Transverse colon (tissue), 4 donors: ENCODE data around the gene UCK2. TPM values are rescaled to one million over a fixed set of nuclear protein-coding genes. Genes with fewer than 3 reads are reported as not detected.

ENCODE experiments used
- DNase-seq: peaks from one replicate; pipeline ENCODE4 v3.0.0-alpha.2; 2019
- H3K27ac ChIP-seq, 4 donors: fragments of 200-600 bp; sonication (generic); 2 replicates each; pipeline ENCODE4 v1.5.1; 2016 to 2018; ENCODE audit warnings: inconsistent platforms in 4 of 4
- H3K27me3 ChIP-seq: fragments of 200-600 bp; sonication (generic); 2 replicates; pipeline ENCODE4 v1.5.1; 2017; ENCODE audit warnings: inconsistent platforms
- H3K36me3 ChIP-seq, 4 donors: fragments of 200-600 bp; sonication (generic); 2 replicates each; pipeline ENCODE4 v1.5.1; 2017 to 2019; ENCODE audit warnings: inconsistent platforms in 4 of 4
- H3K4me1 ChIP-seq, 4 donors: fragments of 200-600 bp; sonication (generic); 2 replicates each; pipeline ENCODE4 v1.5.1; 2017 to 2020; ENCODE audit warnings: inconsistent platforms in 4 of 4
- H3K4me3 ChIP-seq, 4 donors: fragments of 200-600 bp; sonication (generic); 1 replicate in 1 of 4; 2 replicates in 3 of 4; pipeline versions ENCODE4 v1.5.1 to v1.6.1; 2017 to 2019; ENCODE audit warnings: inconsistent platforms in 4 of 4
- H3K9me3 ChIP-seq, 2 donors: fragments of 200-600 bp; sonication (generic); 2 replicates each; pipeline ENCODE4 v1.5.1; 2017 to 2019; ENCODE audit warnings: inconsistent platforms in 2 of 2
- EP300 ChIP-seq: sonication (generic); formaldehyde crosslinking; IDR thresholded peaks from one replicate; pipeline ENCODE4 v1.6.1; 2017; ENCODE audit warnings: antibody characterized with exemption, low read depth
- POLR2A ChIP-seq: fragments of 450-650 bp; IDR thresholded peaks from one replicate; pipeline ENCODE4 v1.6.1; 2016; ENCODE audit warnings: antibody characterized with exemption, mild to moderate bottlenecking, moderate library complexity
- POLR2AphosphoS5 ChIP-seq, 3 donors: sonication (generic); formaldehyde crosslinking; IDR thresholded peaks; one replicate each; pipeline ENCODE4 v1.6.1; 2016; ENCODE audit warnings: antibody characterized with exemption in 3 of 3
- WGBS, 2 donors: methylation state at CpG; one replicate each; pipeline ENCODE4 v1.1.5; 2018; ENCODE audit warnings: low coverage in 1 of 2; 5-methylcytosine and 5-hydroxymethylcytosine counted together
- in situ Hi-C, 4 donors: fragments of 200-750 bp; cut with MboI; loops; one replicate each; pipeline versions ENCODE4 v1.15.0 to v1.15.1; 2017; ENCODE audit warnings: low sequenced_read_pairs in 3 of 4, low pct_ligation_motif_present in 1 of 4, low pct_unique_long_range_greater_than_20kb in 1 of 4
- intact Hi-C: fragments of 100-400 bp; cut with DNase I; formaldehyde crosslinking; loops from one replicate; pipeline ENCODE4 v1.15.1; 2023; ENCODE audit warnings: low total_unique reads
- total RNA-seq, 4 donors: library from RNA; depleted of rRNA; stranded (reverse); fragments of >200 nt; gene quantifications; one replicate each; pipeline ENCODE4 v1.1.0, GENCODE V29; 2016
- TF ChIP-seq, protein P1 (sequence below), 5 experiments: fragments of 200-600 bp in 3 of 5; fragments of 450-650 bp in 2 of 5; sonication (generic) in 3 of 5; IDR thresholded peaks; 1 replicate in 2 of 5; 2 replicates in 3 of 5; pipeline ENCODE4 v1.5.1; 2016 to 2017; ENCODE audit warnings: antibody characterized with exemption in 5 of 5, inconsistent platforms in 3 of 5, mild to moderate bottlenecking in 2 of 5, moderate library complexity in 1 of 5

UCK2 gene
- total RNA-seq, 4 donors from 2014 or later: 18.9 to 96.5 (median 69.7) TPM

DNA sequence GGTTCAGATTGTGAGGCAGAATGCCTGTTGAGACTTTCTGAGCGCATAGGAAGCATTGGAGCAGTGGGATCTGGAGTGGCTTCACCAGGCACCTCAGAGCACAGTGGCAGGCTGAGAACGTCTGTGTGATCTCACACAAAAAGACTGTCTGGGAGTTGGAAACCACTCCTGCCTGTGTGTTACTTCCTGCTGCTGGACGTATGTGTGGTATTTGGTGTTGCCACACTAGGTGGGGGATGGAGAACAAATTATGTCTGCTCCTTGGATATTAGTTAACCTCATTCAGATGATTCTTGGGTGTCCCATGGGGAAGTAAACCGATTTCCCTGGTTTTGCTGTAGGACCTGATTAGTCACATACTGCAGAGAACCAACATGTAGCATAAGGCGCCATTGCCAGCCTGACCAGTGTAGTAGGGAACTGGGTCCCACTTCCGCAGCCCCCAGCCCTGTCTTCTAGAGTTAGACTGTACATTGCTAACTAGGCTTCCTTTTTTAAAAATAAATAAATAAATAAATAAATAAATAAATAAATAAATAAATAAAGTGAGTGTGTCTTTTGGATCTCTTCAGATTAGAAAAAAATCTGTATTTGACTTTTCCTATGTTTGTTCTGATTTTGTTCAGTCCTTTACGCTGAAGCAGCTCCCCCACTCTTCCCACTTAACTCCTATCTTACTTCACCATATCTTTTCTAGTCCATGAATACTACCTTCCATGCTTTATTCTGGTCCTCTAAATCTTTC is 26.9 kb downstream of the UCK2 start:
- TF ChIP-seq POLR2A (no peak), POLR2AphosphoS5 (IDR thresholded peaks at IDR 0.05) (no peak), EP300 (no peak)
- TF ChIP-seq, protein P1, sequence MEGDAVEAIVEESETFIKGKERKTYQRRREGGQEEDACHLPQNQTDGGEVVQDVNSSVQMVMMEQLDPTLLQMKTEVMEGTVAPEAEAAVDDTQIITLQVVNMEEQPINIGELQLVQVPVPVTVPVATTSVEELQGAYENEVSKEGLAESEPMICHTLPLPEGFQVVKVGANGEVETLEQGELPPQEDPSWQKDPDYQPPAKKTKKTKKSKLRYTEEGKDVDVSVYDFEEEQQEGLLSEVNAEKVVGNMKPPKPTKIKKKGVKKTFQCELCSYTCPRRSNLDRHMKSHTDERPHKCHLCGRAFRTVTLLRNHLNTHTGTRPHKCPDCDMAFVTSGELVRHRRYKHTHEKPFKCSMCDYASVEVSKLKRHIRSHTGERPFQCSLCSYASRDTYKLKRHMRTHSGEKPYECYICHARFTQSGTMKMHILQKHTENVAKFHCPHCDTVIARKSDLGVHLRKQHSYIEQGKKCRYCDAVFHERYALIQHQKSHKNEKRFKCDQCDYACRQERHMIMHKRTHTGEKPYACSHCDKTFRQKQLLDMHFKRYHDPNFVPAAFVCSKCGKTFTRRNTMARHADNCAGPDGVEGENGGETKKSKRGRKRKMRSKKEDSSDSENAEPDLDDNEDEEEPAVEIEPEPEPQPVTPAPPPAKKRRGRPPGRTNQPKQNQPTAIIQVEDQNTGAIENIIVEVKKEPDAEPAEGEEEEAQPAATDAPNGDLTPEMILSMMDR (IDR thresholded peaks at IDR 0.05): no peak
- DNase-seq: no peak
- no peaks in the 10 kb centered on the region for H3K9me3 ChIP-seq
- in situ Hi-C loops: no loop called here
- no peaks in the 10 kb centered on the region for H3K36me3 ChIP-seq
- 73 to 83% methylated on average over 3 to 7 of the region's 7 CpGs for WGBS, 2 donors
- peaks cover 10 to 63% (median 33%) of the 10 kb centered on the region in 4 donors for H3K4me1 ChIP-seq
- H3K27ac ChIP-seq: peak overlapping the region in 1 of 4 donors; percentile 13
- no peaks in the 10 kb centered on the region for H3K27me3 ChIP-seq
- intact Hi-C loops: no loop called here
- no peak overlapping the region for H3K4me3 ChIP-seq

DNA sequence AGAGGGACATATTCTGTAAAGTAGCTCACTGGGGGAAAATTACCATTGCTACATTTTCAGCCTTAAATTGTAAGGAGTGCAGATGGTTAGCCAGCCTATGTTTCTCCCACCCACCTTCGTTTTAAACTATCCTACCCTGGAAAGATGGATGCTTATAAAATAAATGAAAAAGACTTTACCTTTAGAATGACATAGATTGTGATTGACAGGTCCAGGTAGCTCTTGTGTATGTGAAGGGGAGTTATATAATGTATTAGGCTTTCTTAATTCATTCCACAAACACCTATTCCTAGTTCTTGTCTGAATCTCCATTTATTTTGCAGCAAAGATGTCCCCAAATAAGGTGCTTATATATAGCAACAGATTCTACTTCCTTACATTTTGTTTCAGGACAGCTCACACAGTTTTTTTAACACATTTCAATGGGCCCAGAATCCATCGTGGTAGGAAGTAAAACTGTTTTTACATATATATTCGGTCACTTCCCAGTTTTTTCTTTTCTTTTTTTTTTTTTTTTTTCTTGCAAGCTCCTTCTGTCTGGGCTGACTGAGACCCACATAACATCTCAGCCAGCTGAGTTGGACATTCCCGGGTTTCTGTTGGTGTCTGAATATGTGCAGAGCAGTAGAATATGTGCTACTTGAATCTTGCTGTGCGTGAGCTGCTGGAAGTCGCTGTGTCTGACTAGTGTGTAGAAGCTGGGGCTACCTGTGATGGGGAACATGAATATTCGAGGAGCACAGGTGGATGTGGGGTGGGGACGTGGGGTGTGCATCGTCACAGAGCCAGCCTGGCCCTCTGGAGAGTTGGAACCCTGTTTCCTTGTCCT is 27.8 kb downstream of the UCK2 start:
- intact Hi-C loops (no loop called here), in situ Hi-C loops (no loop called here)
- no peak for TF ChIP-seq EP300
- TF ChIP-seq, protein P1 (IDR thresholded peaks at IDR 0.05): no peak
- no peak for TF ChIP-seq POLR2A
- TF ChIP-seq POLR2AphosphoS5 (IDR thresholded peaks at IDR 0.05): no peak
- no peaks in the 10 kb centered on the region for H3K36me3 ChIP-seq
- no peaks in the 10 kb centered on the region for H3K27me3 ChIP-seq
- H3K4me1 ChIP-seq: peaks cover 7 to 65% (median 40%) of the 10 kb centered on the region in 4 donors
- H3K9me3 ChIP-seq: no peaks in the 10 kb centered on the region
- H3K4me3 ChIP-seq: no peak overlapping the region
- WGBS, 2 donors: 76 to 79% methylated on average over 5 to 9 of the region's 9 CpGs
- H3K27ac ChIP-seq: no peak overlapping the region
- no peak for DNase-seq

DNA sequence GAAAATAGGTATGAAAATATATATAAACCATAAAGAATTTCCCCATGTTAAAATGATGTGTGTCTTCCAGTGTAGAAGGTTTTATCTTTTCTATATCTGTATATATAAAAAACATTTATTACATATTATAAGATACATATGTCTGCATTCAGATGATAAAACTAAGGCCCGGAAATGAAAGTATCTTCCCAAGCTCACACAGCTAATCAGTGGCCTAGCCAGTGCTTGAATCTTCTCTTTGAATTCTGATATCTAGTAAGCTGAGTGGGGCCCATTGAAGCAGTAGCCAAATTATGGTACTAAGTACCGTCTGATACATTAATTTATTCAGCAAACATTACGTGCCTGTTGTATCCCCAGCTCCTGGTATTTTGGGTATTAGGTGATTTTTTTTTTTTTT is 28.6 kb downstream of the UCK2 start:
- in situ Hi-C loops (no loop called here), intact Hi-C loops (no loop called here)
- Histone ChIP-seq H3K27ac (peak overlapping the region in 1 of 4 donors; percentile 85), H3K27me3 (no peaks in the 10 kb centered on the region), H3K9me3 (no peaks in the 10 kb centered on the region), H3K4me3 (no peak overlapping the region), H3K36me3 (no peaks in the 10 kb centered on the region), H3K4me1 (peaks cover 7 to 73% (median 47%) of the 10 kb centered on the region in 4 donors)
- no peak for DNase-seq
- WGBS, 2 donors: 74 to 77% methylated on average over 3 of the region's 3 CpGs
- TF ChIP-seq EP300: no peak
- no peak for TF ChIP-seq POLR2AphosphoS5 (IDR thresholded peaks at IDR 0.05)
- TF ChIP-seq, protein P1 (IDR thresholded peaks at IDR 0.05): no peak

DNA sequence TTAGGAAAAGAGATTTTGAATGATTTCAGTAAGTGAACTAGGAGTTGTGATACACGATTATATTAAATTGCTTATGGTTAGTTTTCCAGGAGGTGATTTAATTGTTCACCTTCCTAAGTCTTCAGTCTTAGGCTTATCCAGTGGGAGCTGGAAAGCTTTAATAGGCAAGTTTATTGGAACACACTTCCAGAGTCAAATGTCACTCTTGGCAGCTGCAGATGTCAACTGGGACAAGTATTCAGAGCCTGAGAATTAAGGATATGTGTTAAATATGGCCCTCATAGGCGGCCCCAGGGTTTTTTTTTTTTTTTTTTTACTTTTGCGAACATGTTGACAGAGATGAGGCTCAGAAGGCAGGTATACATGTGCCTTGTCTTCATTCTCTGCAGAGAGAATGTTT is 29.2 kb downstream of the UCK2 start:
- Histone ChIP-seq H3K4me1 (peaks cover 7 to 75% (median 48%) of the 10 kb centered on the region in 4 donors), H3K36me3 (no peaks in the 10 kb centered on the region), H3K4me3 (no peak overlapping the region), H3K27ac (peak overlapping the region in 1 of 4 donors; percentile 85), H3K27me3 (no peaks in the 10 kb centered on the region), H3K9me3 (no peaks in the 10 kb centered on the region)
- no peak for TF ChIP-seq POLR2A
- no peak for TF ChIP-seq EP300
- TF ChIP-seq, protein P1 (IDR thresholded peaks at IDR 0.05): no peak
- no peak for TF ChIP-seq POLR2AphosphoS5 (IDR thresholded peaks at IDR 0.05)
- intact Hi-C loops: no loop called here
- in situ Hi-C loops: no loop called here
- WGBS, 2 donors: 30 to 54% methylated on average over 3 of the region's 3 CpGs
- DNase-seq: no peak
